ENCODE data around the gene DOCK6.

The DOCK6 gene

DNA sequence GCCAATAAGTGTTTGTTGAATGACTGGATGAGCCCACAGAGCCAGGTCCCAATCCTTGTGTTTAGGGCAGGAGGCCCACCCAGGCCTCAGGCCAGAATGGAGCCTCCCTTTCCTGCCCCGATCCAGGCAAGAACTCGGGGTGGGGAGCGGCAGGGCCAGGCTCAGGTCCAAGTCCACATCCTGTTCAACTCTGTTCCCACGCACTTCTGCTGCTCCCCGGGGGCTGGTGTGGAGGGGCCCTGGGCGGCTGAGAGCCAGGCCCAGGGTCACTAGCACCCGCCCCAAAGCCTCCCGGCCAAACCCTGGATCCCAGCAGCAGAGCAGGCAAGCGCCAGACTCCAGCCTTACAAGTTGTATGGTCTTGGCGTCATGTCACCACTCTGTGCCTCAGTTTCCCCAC lies 14.9 kb downstream of the DOCK6 start:
- no peak for DNase-seq (ENCODE audit: low spot score)

DNA sequence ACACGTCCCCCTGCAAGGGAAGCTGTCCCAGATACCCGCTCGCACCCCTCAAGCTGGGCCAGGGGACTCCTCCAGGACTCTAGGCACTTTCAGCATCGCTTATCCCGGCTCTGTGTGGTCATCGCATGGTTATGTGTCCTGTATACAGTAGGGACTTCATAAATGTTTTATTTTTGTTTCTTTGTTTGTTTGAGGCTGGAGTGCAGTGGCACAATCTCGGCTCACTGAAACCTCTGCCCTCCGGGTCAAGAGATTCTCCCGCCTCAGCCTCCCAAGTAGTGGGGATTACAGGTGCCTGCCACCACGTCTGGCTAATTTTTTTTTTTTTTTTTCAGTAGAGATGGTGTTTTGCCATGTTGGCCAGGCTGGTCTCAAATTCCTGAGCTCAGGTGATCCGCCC lies 15.4 kb downstream of the DOCK6 start:
- DNase-seq (ENCODE audit: low spot score) = no peak

GRCh38 chr19:11244846-11245589 lies 17.3 kb downstream of the DOCK6 start:
- no peak for DNase-seq (ENCODE audit: low spot score)

- DNase-seq (ENCODE audit: low spot score) = no peak
Measured at GRCh38 chr19:11243798-11244169, 18.5 kb downstream of the DOCK6 start.

GRCh38 chr19:11242864-11243797 lies 19.2 kb downstream of the DOCK6 start:
- peak; percentile 99 for DNase-seq (ENCODE audit: low spot score)

- no peak for DNase-seq (ENCODE audit: low spot score)
Measured at GRCh38 chr19:11242025-11242424, 20.3 kb downstream of the DOCK6 start.

DNA sequence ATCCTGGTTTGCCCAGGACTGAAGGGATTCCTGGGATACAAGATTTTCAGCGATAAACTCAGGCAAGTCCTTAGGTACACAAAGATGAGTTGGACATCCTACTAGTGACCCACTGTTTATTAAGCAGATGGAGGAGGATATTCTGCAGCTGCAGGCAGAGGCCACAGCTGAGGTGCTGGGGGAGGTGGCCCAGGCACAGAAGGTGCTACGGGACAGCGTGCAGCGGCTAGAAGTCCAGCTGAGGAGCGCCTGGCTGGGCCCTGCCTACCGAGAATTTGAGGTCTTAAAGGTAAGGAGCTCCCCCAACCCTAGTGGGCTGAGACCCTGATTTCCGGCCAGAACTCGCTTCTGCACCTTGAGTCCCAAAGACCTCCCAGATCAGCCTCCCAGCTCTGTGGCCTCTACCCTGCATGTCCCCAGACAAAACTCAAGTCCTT lies 22.3 kb downstream of the DOCK6 start:
- DNase-seq (ENCODE audit: low spot score) = no peak

- DNase-seq (ENCODE audit: low spot score) = no peak
Measured at GRCh38 chr19:11239377-11240000, 22.8 kb downstream of the DOCK6 start, which contains the start of gene ANGPTL8. ANGPTL8 (plus strand) TSS chr19:11239619; CDS start chr19:11239638, 19 bp downstream.

DNA sequence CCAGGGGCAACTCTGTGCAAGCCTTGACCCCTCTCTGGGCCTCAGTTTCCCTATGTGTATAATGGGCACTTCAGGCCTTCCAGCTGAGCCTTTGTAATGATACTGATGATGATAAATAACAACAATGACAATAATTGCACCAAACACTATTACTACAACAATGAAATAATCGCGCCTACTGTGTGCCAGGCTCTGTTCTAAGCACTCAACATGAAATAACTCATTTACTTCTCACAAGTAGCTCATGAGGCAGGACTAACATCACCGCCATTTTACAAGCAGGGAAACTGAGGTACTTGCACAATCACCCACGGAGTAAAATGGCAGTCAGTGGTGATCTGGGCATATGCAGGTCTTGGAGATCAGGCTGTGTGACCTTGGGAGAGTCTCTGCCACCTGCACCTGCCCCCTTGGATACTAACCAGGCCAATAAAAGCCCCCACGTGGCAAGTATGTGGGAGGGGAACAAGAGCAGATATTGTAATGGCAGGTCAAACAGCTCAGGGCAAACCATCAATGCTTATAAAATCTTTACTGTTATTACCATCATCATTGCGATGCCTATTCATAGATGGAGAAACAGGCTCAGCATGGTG lies 23.4 kb downstream of the DOCK6 start:
- no peak for DNase-seq (ENCODE audit: low spot score)

DNA sequence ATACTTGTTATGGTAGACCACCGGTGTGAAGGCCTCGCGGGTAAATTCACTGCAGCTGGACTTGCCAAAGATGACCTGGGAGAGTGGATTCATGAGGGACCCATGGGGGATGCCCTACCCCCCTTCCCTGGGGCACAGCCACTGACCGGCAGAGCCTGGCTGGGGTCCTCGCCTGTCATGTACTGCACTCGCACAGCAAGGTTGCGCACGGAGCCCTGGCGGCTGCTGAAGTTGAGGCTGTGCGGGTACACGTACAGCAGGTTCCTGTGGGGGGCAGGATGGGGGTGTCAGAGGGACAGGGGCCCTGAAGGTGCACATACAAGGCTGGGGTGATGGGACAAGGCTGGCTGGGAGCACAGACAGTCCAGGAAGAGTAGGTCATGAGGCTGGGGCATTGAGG lies 24.3 kb downstream of the DOCK6 start:
- no peak for DNase-seq (ENCODE audit: low spot score)

DNA sequence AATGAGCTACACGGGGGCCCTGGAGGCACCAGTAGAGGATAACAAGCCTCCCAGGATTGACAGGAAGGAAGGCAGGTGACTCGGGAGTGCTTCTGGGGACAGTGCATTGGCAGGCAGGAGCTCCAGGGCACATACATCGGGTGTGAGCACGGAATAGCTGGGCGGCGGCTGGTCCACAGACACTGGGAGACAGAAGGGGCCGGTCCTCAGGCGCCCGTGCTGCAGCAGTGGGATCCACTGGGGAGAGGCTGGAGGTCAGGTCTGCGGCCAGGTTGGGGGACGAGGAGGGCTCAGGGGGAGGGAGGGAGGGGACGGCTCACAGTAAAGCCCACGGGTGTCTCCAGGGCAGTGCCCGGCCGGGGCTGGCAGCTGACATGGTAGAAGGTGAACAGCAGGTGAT lies 25.0 kb downstream of the DOCK6 start:
- DNase-seq (ENCODE audit: low spot score) = no peak

DNA sequence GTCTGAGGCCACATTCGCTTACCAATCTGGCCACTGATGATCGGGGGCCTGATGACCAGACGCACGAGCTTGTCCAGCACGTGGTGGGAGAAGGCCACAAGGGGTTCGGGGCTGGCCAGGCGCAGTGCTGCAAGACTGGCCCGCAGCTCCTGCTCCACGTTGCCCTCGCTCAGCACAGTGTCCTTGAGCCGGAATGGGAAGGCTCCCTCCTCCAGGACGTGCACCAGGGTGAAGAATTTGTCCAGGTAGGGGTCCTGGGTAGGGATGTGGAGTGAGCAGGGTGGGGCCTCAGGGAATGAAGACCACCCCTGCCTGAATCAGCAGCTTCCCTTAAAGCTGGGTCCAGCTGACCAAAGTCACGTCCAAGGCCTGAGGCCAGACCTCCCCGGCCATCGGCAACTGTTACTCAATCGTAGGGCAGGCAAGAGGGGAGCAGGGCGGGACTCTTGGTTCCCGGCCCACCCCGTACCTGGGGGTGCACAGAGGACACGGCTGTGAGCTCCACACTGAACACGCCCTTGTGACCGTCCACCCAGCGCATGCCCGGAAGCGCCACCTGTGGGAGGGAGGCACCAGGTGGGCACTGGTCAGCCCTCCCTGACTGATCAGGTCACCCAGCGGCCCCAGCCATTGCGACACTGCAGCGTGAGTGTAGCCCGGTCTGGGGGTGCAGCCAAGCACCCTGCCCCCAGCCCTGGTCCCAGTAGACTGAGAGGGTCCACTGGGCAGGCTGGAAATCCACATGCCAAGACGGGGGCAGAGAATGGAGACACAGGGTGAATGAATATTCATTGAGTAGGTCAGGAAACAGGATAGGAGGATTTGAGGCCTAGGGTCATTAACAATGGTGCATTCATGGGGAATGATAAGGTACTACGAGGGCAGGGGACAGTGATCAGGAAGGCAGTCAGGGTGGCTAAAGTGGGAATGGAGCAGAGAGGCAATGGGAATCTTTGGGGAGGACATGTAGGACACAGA lies 25.7 kb downstream of the DOCK6 start:
- DNase-seq (ENCODE audit: low spot score) = no peak

DNA sequence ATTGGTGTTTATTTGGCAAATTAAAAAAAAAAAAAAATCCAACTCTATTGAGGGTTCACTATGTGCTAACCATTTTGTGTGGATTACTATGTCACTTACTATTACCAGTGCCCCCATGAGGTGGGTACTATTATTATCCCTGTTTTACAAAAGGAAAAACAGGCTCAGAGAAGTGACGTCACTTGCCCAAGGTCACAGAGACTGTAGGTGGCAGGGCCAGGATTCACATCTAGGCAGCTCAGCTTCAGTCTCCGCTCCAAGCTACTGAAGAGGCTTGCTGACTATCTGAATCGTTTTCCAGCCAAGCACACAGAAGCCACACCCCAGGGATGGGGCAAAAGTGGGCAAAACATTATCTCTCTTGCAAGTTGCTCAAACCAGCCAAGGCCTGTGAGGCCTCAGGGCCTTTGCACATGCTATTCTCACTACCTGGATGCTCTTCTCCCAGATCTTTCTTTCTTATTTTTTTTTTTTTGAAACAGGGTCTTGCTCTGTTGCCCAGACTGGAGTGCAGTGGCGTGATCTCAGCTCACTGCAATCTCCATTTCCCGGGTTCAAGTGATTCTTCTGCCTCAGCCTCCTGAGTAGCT lies 27.7 kb downstream of the DOCK6 start:
- no peak for DNase-seq (ENCODE audit: low spot score)

GRCh38 chr19:11233073-11233472 lies 29.3 kb downstream of the DOCK6 start:
- no peak for DNase-seq (ENCODE audit: low spot score)

DNA sequence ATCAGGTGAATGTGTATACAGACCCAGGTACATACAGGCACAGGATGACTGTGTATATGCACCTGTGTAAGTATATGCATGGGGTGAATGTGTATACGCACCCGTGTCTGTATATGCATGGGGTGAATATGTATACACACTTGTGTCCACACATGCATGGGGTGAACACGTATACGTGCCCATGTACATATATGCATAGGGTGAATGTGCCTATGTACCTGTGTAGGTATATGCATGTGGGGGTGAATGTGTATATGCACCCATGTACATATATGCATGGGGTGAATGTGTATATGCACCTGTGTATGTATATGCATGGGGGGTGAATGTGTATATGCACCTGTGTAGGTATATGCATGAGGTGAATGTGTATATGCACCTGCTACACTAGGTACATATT lies 29.8 kb downstream of the DOCK6 start:
- DNase-seq (ENCODE audit: low spot score) = no peak

DNA sequence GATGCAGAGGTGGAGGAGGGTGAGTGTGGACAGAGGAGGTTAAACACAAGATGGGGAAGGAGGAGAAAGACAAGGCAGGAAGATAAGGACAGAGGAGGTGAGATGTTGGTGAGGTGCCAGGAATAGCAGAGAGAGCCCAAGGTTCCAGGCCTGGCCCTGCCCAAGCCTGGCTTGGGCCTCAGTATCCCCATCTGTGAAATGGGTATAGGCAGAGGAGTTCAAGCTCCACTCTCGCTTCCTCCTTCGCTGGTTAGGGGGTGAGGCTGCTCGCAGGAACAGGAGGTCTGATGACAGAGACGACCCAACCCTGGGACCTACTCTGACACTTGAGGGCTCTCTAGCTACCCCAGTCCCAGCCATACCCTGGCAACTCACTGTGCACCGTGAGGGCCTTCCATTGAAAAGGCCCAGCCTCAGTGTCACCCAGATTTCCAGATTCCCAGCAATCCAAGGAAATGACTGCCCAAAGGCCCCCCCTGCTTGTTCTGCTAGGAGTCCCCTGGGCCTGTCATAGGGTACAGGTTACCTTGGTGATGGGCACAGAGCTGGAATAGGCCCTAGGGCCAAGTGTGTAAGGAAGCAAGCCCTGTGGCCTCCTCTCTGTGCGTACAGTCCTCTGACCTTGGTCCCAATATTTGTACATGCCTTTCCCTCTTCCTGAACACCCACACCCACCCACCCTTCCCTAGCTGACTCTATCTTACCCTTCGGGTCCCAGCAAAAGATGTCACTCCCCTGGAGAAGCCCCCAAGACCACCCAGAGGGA lies 31.5 kb downstream of the DOCK6 start:
- no peak for DNase-seq (ENCODE audit: low spot score)

DNA sequence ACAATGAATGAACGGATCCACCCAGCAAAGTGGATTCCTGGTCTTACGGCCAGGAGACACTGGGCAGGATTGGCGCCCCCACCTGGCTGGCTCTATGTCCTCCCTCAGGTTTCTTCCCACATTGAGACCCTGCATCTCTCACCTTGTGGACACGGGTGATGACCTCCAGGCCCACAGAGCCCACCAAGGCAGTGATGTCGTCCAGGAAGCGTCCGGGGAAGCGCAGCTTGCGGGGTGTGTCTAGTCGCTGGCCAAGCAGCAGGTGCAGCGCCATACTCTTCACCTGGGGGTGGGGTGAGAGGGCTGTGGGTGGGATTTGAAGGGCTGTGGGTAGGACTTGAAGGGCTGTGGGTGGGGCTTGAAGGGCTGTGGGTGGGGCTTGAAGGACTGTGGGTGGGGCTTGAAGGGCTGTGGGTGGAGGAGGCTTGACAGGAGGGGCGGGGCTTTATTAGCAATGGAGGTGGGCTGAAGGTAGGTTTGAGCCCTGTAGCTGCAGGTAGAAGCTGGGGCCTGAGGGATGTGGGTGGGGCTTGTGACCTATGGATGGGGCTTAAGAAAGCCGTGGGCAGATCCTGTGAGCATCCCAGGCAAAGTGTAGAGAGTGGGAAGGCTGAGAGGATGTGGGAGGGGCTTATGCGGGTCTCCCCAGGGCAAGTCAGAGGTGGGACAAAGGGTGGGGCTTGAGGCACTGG lies 35.0 kb downstream of the DOCK6 start:
- no peak for DNase-seq (ENCODE audit: low spot score)

DNA sequence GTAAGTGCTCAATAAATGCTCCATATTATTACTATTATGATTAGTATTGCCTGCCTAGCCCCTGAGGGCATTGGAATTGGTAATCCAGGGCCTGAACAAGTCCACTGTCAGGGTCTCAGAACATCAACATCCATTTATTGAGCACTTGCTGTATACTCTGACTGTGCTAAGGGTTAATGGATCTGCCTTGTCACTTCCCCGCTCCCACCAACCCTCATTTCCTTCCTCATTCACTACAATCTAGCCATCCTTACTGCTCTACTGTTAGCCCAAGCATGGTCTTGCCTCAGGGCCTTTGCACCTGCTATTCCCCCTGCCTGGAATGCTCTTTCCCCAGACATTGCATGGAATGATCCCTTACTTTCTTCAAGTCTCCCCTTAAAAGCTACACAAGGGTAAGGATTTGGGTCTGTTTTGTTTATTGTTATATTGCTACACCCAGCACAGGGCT lies 35.6 kb downstream of the DOCK6 start:
- no peak for DNase-seq (ENCODE audit: low spot score)

DNA sequence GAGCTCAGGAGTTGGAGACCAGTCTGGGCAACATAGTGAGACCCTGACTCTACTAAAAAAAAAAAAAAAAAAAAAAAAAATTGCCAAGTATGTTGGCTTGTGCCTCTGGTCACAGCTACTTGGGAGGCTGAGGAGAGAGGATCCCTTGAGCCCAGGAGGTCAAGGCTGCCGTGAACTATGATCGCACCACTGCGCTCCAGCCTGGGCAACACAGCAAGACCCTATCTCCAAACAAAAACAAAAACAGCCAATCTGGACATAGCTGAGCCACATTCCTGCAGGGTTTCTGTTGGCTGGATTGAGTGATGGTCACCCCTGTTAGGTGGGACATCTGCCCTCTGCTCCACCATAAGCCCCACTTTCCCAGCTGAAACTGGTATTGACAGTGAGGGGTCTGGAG lies 36.5 kb downstream of the DOCK6 start:
- DNase-seq (ENCODE audit: low spot score) = no peak

All from D341Med (cell line).